GF-D8 (cell line): ENCODE measurements around the gene SLU7.
A peak's percentile ranks its signal among the peaks of the same experiment; 100 is the strongest.

ENCODE experiments used
- DNase-seq: peaks from one replicate; lab custom pipeline; 2025; lab: John Stamatoyannopoulos, UW

The SLU7 gene

GRCh38 chr5:160418561-160419457 lies at the start of gene SLU7:
Gene SLU7, minus strand, starts transcription at chr5:160419081. Its CDS starts 3,787 bp downstream, at chr5:160415294.
- DNase-seq = peak; percentile 89

GRCh38 chr5:160468363-160468975 lies 49.6 kb upstream of the SLU7 start:
- no peak for DNase-seq

GRCh38 chr5:160467555-160468362 lies 48.9 kb upstream of the SLU7 start:
- DNase-seq = peak; percentile 86

GRCh38 chr5:160466889-160467554 lies 48.1 kb upstream of the SLU7 start:
- no peak for DNase-seq

DNA sequence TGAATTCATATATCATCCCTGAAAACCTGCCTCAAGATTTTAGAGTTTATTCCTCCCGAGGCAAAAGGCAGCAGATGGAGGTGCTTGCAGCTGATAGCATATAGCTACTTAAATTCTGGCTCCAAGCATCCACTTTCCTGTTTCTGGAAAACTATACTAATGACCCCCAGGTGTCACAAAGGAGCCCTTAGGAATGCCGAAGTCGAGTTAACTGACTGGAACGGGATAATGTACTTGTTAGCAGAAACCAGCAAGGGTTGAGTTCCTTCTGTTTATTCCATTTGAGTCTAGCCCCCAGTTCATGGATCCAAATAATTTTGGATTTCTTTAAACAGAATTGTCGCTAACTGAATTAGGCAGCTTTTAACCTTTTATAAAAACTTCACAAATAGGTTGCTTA lies 47.2 kb upstream of the SLU7 start:
- DNase-seq = no peak

- DNase-seq = no peak
These were observed 45.6 kb upstream of the SLU7 start for GRCh38 chr5:160464466-160464797.

DNA sequence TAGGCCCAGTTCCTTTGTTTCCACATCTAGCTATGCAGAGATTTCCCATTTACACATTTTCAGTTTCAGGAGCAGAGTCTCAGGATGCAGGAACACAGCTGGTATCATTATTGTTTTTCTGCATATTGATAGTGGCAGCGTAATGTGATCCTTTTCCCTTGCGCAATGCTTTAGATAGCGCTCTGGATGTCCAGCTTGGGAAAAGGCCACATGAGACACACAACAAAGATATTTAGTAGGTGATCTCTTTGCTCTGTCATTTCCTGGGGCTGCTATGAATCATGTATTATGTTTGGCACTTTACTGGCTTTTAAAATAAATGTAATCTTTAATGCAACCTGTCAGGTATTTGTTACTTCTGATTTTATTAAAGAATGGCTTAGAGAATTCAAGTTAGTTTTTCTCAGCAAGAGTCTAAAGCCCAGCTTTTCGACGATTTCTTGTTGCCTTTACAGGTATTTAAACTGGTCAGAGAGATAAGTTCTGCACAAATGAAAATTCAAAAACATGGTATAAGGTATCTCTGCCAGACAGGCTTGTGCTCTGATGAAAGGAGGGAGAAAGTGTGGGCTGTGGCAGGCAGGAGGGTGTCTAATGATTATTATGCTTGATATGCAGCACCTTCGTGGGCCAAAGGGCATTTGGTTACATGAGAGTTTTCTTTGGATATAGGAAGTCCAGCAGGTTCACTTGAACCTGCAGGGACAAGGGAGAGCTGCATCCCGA lies 45.0 kb upstream of the SLU7 start:
- no peak for DNase-seq

DNA sequence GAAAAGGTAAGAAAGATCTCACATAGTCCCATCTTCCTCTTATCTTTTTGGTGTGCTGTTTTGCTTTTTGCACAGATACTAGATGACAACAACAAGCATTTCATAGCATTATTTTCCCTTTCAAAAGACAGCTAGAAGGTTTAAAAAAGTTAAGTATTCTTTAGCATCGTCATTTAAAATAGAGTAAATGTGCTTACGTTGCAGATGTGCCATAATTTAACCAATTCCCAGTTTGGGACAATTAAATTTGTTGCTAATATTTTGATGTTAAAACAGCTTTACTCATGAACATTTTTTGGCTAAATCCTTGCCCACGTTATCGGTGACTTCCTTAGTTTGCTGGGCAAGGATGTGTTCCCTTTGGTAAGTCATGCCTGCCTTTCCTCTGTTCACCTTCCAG lies 44.3 kb upstream of the SLU7 start:
- no peak for DNase-seq

GRCh38 chr5:160462167-160462566 lies 43.3 kb upstream of the SLU7 start:
- no peak for DNase-seq

- DNase-seq = no peak
These were observed 42.5 kb upstream of the SLU7 start for GRCh38 chr5:160461378-160461777.

- no peak for DNase-seq
These were observed 41.6 kb upstream of the SLU7 start for GRCh38 chr5:160460377-160461049.

- DNase-seq = no peak
These were observed 40.2 kb upstream of the SLU7 start for GRCh38 chr5:160458806-160459800.

DNA sequence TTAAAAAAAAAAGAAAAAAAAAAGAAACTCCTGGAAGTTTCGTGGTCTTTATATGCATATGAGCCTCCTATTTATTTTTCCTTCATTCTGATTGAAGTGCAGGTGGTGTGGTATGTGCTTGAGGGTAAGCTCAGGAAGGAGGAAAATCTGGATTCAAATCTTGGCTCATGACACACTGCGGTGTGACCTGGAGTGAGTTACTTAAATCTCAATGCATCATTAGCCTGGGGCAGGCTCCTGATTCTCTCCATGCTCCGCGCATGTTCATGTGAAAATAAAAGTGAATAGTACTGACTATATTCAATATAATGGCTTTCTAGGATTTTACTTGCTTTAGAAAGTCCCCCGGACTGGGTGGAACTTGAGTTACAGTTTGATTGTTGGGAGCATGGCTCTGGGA lies 38.4 kb upstream of the SLU7 start:
- no peak for DNase-seq

GRCh38 chr5:160456480-160457177 lies 37.7 kb upstream of the SLU7 start:
- DNase-seq = no peak

GRCh38 chr5:160455600-160455999 lies 36.7 kb upstream of the SLU7 start:
- DNase-seq = no peak

- DNase-seq = no peak
These were observed 34.9 kb upstream of the SLU7 start for GRCh38 chr5:160453751-160454150.

GRCh38 chr5:160452795-160453194 lies 33.9 kb upstream of the SLU7 start:
- DNase-seq = no peak

- DNase-seq = no peak
These were observed 33.2 kb upstream of the SLU7 start for GRCh38 chr5:160452036-160452435.

- no peak for DNase-seq
These were observed 32.4 kb upstream of the SLU7 start for GRCh38 chr5:160451281-160451680.
